Endodermal cell (in vitro differentiated cells): ENCODE data around the gene RAB34. TPM values are rescaled to one million over a fixed set of nuclear protein-coding genes. Genes with fewer than 3 reads are reported as not detected.
"Not testable (repeated sequence)": the region's sequence is repeated elsewhere in the genome, so short reads cannot be mapped to it uniquely, and the experiment has no call there.

Experiments used
- DNase-seq: peaks from one replicate; pipeline ENCODE4 v3.0.0-alpha.2; 2017
- H3K27ac ChIP-seq: 2 replicates; pipeline ENCODE4 v1.5.1; 2013; ENCODE audit warnings: mild to moderate bottlenecking, low read depth, low read length, moderate library complexity
- H3K27me3 ChIP-seq: 2 replicates; pipeline ENCODE4 v1.6.1; 2013; ENCODE audit warnings: mild to moderate bottlenecking, low read length, moderate library complexity; ENCODE audit not compliant: insufficient read depth, control insufficient read depth, poor library complexity, severe bottlenecking
- H3K36me3 ChIP-seq: 2 replicates; pipeline ENCODE4 v1.7.0; 2013; ENCODE audit warnings: mild to moderate bottlenecking, low read length, moderate library complexity; ENCODE audit not compliant: control insufficient read depth, insufficient read depth
- H3K4me1 ChIP-seq: one replicate; pipeline ENCODE4 v1.7.0; 2013; ENCODE audit warnings: low read length; ENCODE audit not compliant: control insufficient read depth, insufficient read depth
- H3K4me3 ChIP-seq: 2 replicates; pipeline ENCODE4 v1.5.1; 2013; ENCODE audit warnings: mild to moderate bottlenecking, low read length, moderate library complexity
- H3K9ac ChIP-seq: 2 replicates; pipeline ENCODE4 v1.6.1; 2013; ENCODE audit warnings: mild to moderate bottlenecking, low read length, moderate library complexity; ENCODE audit not compliant: poor library complexity, severe bottlenecking; ENCODE audit errors: extremely low read depth
- H3K9me3 ChIP-seq: 2 replicates; pipeline ENCODE4 v1.6.1; 2013; ENCODE audit warnings: mild to moderate bottlenecking, low read length, moderate library complexity; ENCODE audit not compliant: control insufficient read depth
- H3K27ac Mint-ChIP-seq: 2 replicates; pipeline ENCODE4 v1.8.0; 2020; ENCODE audit warnings: mixed read lengths
- H3K27me3 Mint-ChIP-seq: 2 replicates; pipeline ENCODE4 v1.8.0; 2021; ENCODE audit warnings: mild to moderate bottlenecking, mixed read lengths; ENCODE audit not compliant: insufficient read depth
- H3K36me3 Mint-ChIP-seq: 2 replicates; pipeline ENCODE4 v1.8.0; 2020; ENCODE audit warnings: low read depth, mixed read lengths
- H3K4me1 Mint-ChIP-seq: 2 replicates; pipeline ENCODE4 v1.8.0; 2020; ENCODE audit warnings: mixed read lengths
- H3K4me3 Mint-ChIP-seq: 2 replicates; pipeline ENCODE4 v1.8.0; 2020; ENCODE audit warnings: mild to moderate bottlenecking, moderate library complexity, mixed read lengths
- H3K9me3 Mint-ChIP-seq: 2 replicates; pipeline ENCODE4 v1.8.0; 2020; ENCODE audit warnings: mild to moderate bottlenecking, mixed read lengths
- CTCF ChIP-seq: fragments of 200-600 bp; sonication (generic); conservative IDR thresholded peaks from 2 replicates; pipeline ENCODE4 v1.5.0; 2021; ENCODE audit warnings: antibody characterized with exemption, mild to moderate bottlenecking
- WGBS, 2 experiments: methylation state at CpG; one replicate each; pipeline versions ENCODE4 v1.1.5 to v1.1.7; 2013; ENCODE audit warnings: missing lambda C conversion rate in 2 of 2, mixed read lengths in 1 of 2; ENCODE audit not compliant: insufficient coverage in 1 of 2, insufficient read length in 1 of 2; 5-methylcytosine and 5-hydroxymethylcytosine counted together
- total RNA-seq, 2 donors: library from RNA; stranded (reverse); fragmentation: NEBNext Ultra II Directional in 1 of 2; extraction: Animal tissue kit (Norgen Biotek cat#: 25700) in 1 of 2; gene quantifications; 2 replicates in 1 of 2; 3 replicates in 1 of 2; pipeline ENCODE4 v1.2.1, GENCODE V29; 2021

RAB34 gene
- total RNA-seq, 2 donors from 2014 or later, result 111 to 112 TPM

- Mint-ChIP-seq H3K27me3 (no peaks in the 10 kb centered on the region), H3K36me3 (peaks cover 34% of the 10 kb centered on the region), H3K9me3 (no peaks in the 10 kb centered on the region), H3K27ac (no peak overlapping the region), H3K4me3 (no peak overlapping the region), H3K4me1 (peaks cover 1% of the 10 kb centered on the region)
- H3K4me1 ChIP-seq, result no peaks in the 10 kb centered on the region
- no peak overlapping the region for H3K27ac ChIP-seq
- TF ChIP-seq CTCF, result no peak
- no peak for DNase-seq
- no peaks in the 10 kb centered on the region for H3K9me3 ChIP-seq
- H3K4me3 ChIP-seq, result no peak overlapping the region
- H3K27me3 ChIP-seq, result no peaks in the 10 kb centered on the region
- WGBS, 2 experiments, result 90 to 94% methylated on average over 7 to 22 of the region's 22 CpGs
- H3K9ac ChIP-seq, result no peak overlapping the region
- peaks cover 7% of the 10 kb centered on the region for H3K36me3 ChIP-seq
Observed at GRCh38 chr17:28737770-28738679, 20.4 kb upstream of the RAB34 start.

GRCh38 chr17:28737316-28737715 is 19.6 kb upstream of the RAB34 start:
- Mint-ChIP-seq H3K4me3 (no peak overlapping the region), H3K9me3 (no peaks in the 10 kb centered on the region), H3K36me3 (peaks cover 34% of the 10 kb centered on the region), H3K27ac (no peak overlapping the region), H3K4me1 (no peaks in the 10 kb centered on the region), H3K27me3 (no peaks in the 10 kb centered on the region)
- H3K36me3 ChIP-seq, result peaks cover 7% of the 10 kb centered on the region
- 96 to 100% methylated on average over 9 to 12 of the region's 12 CpGs for WGBS, 2 experiments
- no peak for DNase-seq
- TF ChIP-seq CTCF, result no peak
- H3K27me3 ChIP-seq, result no peaks in the 10 kb centered on the region
- no peaks in the 10 kb centered on the region for H3K4me1 ChIP-seq
- H3K4me3 ChIP-seq, result no peak overlapping the region
- no peaks in the 10 kb centered on the region for H3K9me3 ChIP-seq
- no peak overlapping the region for H3K9ac ChIP-seq
- no peak overlapping the region for H3K27ac ChIP-seq

GRCh38 chr17:28735913-28736769 is 18.5 kb upstream of the RAB34 start:
- not testable (repeated sequence) for H3K9me3 Mint-ChIP-seq, H3K36me3 ChIP-seq, H3K9ac ChIP-seq, H3K4me3 ChIP-seq, DNase-seq, H3K4me1 Mint-ChIP-seq, H3K4me3 Mint-ChIP-seq, H3K4me1 ChIP-seq, H3K27ac ChIP-seq, H3K27ac Mint-ChIP-seq, H3K9me3 ChIP-seq, H3K27me3 Mint-ChIP-seq, H3K27me3 ChIP-seq
- H3K36me3 Mint-ChIP-seq, result peaks cover 34% of the 10 kb centered on the region
- 96 to 100% methylated on average over 2 to 4 of the region's 8 CpGs for WGBS, 2 experiments
